Fibroblast of pulmonary artery (primary cell): ENCODE measurements around the gene FIGLA.

Source experiments
- DNase-seq: peaks from one replicate; pipeline ENCODE4 v3.0.0-alpha.2; 2010; ENCODE audit warnings: low read depth
- H3K4me3 ChIP-seq: replicated peaks from 2 replicates; pipeline ENCODE4 v1.5.1; 2011; ENCODE audit warnings: low read depth, mild to moderate bottlenecking, control low read depth, low read length, moderate library complexity
- TF ChIP-seq, protein P1 (sequence below): IDR thresholded peaks from 2 replicates; pipeline ENCODE4 v1.5.1; 2011; ENCODE audit warnings: mild to moderate bottlenecking, control low read depth, low read length, inconsistent platforms; ENCODE audit errors: missing control alignments

The FIGLA gene

DNA sequence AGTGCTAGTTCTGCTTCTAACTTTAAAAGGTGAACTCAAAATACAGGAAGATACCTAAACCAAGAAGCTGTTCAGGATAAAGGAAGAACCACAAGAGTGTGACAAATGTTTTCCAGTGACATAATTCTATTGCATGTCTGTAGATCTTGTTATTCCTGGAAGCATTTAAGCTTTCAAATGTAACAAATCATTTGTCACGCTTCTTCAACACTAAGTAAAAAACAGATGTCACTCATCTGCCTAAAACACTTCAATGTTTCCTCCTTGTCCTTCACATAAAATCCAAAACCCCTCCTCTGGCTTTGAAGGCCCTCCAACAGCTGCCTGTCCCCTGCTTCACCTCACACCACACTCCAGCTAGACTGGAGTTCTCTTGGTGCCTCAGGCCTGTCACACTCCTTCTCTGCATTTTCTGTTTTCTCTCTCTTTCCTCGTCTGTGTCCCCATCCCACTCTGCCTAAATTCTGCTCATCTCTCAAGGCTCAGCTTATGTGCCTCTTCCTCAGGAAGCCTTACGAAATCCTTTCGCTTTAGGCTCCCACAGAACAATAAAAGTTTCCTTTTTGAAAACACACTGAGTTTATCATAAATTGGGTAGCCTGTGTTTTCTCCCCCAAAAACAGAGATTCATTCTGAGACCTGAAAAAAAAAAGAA, 36.4 kb upstream of the FIGLA start:
- TF ChIP-seq, protein P1, sequence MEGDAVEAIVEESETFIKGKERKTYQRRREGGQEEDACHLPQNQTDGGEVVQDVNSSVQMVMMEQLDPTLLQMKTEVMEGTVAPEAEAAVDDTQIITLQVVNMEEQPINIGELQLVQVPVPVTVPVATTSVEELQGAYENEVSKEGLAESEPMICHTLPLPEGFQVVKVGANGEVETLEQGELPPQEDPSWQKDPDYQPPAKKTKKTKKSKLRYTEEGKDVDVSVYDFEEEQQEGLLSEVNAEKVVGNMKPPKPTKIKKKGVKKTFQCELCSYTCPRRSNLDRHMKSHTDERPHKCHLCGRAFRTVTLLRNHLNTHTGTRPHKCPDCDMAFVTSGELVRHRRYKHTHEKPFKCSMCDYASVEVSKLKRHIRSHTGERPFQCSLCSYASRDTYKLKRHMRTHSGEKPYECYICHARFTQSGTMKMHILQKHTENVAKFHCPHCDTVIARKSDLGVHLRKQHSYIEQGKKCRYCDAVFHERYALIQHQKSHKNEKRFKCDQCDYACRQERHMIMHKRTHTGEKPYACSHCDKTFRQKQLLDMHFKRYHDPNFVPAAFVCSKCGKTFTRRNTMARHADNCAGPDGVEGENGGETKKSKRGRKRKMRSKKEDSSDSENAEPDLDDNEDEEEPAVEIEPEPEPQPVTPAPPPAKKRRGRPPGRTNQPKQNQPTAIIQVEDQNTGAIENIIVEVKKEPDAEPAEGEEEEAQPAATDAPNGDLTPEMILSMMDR = no peak
- no peak for DNase-seq
- no peak overlapping the region for H3K4me3 ChIP-seq

DNA sequence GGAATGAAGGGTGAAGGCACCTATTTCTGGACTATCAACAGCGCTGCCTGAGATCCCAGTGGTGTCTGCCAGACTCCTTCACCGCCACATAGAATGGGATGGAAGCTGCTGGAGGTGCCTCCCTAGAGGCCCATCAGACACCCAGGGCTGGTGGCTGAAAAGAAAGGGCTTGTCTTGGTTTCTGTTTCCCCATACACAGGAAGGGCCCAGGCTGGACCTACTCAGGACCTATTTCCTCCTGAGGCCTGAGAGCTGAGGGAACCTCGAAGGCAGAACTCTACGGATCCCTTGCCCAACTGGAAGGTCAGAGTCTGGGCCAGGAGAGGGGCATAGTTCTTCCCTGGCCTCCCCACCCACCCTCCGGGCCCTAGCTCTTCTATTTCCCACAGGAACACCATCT, 32.8 kb upstream of the FIGLA start:
- TF ChIP-seq, protein P1 = no peak
- H3K4me3 ChIP-seq = no peak overlapping the region
- no peak for DNase-seq

DNA sequence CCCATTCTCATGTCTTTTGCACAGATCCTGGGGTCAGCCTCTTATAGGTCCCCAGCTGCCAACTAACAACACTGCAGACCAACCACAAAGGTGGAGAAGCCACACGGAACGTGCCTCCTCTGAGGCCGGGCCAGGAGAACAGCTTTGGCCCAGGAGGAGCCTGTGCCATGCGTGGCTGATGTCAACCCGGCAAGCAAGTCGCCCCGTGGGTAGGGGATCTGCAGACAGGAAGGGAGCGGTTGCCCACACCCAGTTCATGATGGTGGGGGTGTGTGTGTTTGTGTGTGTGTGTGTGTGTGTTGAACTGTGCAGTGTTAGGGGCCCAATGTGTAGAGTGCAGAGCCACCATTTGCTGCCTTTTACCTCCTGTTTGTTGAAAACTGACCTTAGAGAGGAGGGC, 32.4 kb upstream of the FIGLA start:
- no peak for DNase-seq
- TF ChIP-seq, protein P1 = no peak
- no peak overlapping the region for H3K4me3 ChIP-seq

DNA sequence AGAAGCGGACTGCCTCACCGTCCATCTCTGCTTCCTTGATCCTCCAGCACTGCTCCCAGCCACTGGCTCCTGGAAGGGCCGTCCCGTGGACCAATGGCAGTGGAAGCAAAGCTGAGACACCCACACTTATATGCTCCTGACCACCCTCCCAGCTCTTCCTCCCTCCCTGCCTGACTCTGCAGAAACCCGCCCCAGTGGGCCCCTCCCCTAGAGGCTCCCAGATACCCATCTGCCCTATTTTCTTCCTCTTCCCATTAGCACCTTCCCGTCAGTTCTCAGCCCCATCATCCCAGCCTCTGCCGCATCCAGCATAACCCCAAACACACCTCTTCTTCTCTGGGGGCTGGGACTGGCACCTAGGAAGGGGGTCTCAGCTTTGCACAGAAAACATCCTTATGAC, 30.1 kb upstream of the FIGLA start, which contains the start of gene CLEC4F:
CLEC4F (minus strand) TSS at position 101 of the 400 bp plus-strand sequence; CDS start at position 25, 76 bp downstream.
- DNase-seq = no peak
- no peak within 1 kb of the TSS for H3K4me3 ChIP-seq
- TF ChIP-seq, protein P1 = no peak

DNA sequence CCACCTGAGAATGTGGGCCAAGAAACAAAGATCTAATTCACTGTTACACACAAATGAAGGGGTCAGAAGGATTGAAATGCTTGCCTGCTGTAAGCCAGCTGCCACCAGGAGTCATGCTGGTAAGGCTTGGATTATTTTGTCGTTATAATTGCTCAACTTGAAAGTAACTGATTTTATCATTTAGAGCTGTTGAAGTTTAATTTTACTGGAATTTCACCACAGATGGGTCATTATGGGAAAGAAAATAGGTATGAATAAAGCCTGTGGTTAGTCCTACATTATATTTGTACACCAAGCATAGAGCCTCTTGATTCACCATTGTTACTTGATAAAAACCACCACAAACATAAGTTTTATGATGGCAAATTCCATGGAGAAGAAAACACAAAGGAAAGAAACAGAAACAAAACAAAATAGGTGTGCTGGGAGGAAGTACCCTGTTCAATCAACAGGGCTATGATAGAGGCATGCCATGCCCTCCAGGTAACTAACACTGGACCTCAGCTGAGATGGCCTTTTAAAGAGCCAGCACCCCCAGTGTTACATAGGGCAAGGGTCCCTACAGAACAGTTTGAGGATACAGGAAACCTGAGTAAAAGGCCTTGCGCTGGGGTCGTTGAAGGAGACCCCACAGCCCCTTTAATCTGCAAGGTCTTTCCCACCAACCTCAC, 27.0 kb upstream of the FIGLA start:
- no peak for DNase-seq
- TF ChIP-seq, protein P1 = no peak
- H3K4me3 ChIP-seq = no peak overlapping the region

DNA sequence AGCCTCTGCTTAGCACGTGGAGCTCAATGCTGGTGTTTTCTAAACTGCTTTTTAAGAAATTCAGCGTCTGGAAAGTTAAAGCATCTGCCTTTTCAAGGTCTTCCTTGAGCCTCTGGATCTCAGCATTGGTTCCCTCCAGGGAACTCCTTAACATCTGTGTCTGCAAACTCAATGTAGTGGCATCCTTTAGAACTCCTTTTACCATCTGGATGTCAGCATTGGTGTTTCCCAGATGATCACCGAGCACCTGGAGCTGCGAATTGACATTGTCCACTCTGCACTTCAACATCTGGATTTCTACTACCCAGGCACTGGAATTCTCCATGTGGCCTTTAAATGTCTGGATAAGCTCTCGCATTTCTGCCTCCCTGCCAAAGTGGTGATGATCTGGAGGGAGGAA, 26.3 kb upstream of the FIGLA start:
- H3K4me3 ChIP-seq = no peak overlapping the region
- TF ChIP-seq, protein P1 = no peak
- no peak for DNase-seq
